Lower lobe of right lung (tissue), 2 donors: ENCODE results near the gene CARD18. TPM values are rescaled to one million over a fixed set of nuclear protein-coding genes. Genes with fewer than 3 reads are reported as not detected.

ENCODE experiments used
- ATAC-seq, 2 donors: fragments of 200-7000 bp; cut with Tn5 transposase; one replicate each; pipeline ENCODE4 v1.9.1; 2020 to 2022; ENCODE audit warnings: mild to moderate bottlenecking in 2 of 2, moderate library complexity in 2 of 2
- DNase-seq: peaks from one replicate; pipeline ENCODE4 v3.0.0-alpha.2; 2020
- H3K27ac ChIP-seq: fragments of 200-600 bp; one replicate; pipeline ENCODE4 v1.8.0; 2022
- H3K27me3 ChIP-seq: fragments of 200-600 bp; one replicate; pipeline ENCODE4 v1.8.0; 2022; ENCODE audit warnings: low read depth
- H3K36me3 ChIP-seq: fragments of 200-600 bp; one replicate; pipeline ENCODE4 v1.8.0; 2022; ENCODE audit warnings: mild to moderate bottlenecking
- H3K4me1 ChIP-seq: fragments of 200-600 bp; one replicate; pipeline ENCODE4 v1.8.0; 2022
- H3K4me3 ChIP-seq: fragments of 200-600 bp; one replicate; pipeline ENCODE4 v1.8.0; 2022; ENCODE audit warnings: mild to moderate bottlenecking
- H3K9me3 ChIP-seq: fragments of 200-600 bp; one replicate; pipeline ENCODE4 v1.8.0; 2022
- intact Hi-C: fragments of 100-400 bp; cut with DNase I; formaldehyde crosslinking; loops from one replicate; pipeline ENCODE4 v1.11.0; 2022
- total RNA-seq: library from RNA; stranded (reverse); fragmentation: NEBNext Ultra II Directional; extraction: Animal tissue kit (Norgen Biotek cat#: 25700); gene quantifications from one replicate; pipeline ENCODE4 v1.2.1, GENCODE V29; 2021
- TF ChIP-seq, protein P1 (sequence below): fragments of 200-600 bp; IDR thresholded peaks from one replicate; pipeline ENCODE4 v1.8.0; 2022; ENCODE audit warnings: antibody characterized with exemption, mild to moderate bottlenecking
- donor health status: DM: no; HTN: yes; CAD: no; lungs with severe emphysema.

Gene CARD18
- total RNA-seq, 1 donor from 2014 or later: not detected

DNA sequence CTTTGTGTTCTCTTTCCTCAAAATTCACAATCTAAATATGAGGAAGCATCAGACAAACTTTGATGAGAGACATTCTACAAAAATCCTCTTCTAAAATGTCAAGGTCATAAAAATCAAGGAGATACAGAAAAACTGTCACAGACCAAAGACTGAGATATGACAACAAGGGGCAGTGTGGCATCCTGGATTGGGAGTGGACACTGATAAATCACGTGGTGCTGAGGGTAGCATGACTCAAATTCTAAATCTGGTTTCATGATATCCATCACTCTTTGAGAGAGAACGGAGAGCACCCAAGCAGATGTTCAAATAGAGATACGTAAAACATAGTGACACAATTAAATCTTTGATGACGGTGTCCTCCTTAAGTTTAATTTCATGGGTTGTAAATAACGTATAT lies 13.0 kb upstream of the CARD18 start:
- H3K9me3 ChIP-seq: no peaks in the 10 kb centered on the region
- H3K4me3 ChIP-seq: no peak overlapping the region
- no peak overlapping the region for H3K27ac ChIP-seq
- no peaks in the 10 kb centered on the region for H3K4me1 ChIP-seq
- no peaks in the 10 kb centered on the region for H3K27me3 ChIP-seq
- no peak for ATAC-seq
- TF ChIP-seq, protein P1, sequence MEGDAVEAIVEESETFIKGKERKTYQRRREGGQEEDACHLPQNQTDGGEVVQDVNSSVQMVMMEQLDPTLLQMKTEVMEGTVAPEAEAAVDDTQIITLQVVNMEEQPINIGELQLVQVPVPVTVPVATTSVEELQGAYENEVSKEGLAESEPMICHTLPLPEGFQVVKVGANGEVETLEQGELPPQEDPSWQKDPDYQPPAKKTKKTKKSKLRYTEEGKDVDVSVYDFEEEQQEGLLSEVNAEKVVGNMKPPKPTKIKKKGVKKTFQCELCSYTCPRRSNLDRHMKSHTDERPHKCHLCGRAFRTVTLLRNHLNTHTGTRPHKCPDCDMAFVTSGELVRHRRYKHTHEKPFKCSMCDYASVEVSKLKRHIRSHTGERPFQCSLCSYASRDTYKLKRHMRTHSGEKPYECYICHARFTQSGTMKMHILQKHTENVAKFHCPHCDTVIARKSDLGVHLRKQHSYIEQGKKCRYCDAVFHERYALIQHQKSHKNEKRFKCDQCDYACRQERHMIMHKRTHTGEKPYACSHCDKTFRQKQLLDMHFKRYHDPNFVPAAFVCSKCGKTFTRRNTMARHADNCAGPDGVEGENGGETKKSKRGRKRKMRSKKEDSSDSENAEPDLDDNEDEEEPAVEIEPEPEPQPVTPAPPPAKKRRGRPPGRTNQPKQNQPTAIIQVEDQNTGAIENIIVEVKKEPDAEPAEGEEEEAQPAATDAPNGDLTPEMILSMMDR: no peak
- intact Hi-C loops: no loop called here
- no peaks in the 10 kb centered on the region for H3K36me3 ChIP-seq
- DNase-seq: no peak

DNA sequence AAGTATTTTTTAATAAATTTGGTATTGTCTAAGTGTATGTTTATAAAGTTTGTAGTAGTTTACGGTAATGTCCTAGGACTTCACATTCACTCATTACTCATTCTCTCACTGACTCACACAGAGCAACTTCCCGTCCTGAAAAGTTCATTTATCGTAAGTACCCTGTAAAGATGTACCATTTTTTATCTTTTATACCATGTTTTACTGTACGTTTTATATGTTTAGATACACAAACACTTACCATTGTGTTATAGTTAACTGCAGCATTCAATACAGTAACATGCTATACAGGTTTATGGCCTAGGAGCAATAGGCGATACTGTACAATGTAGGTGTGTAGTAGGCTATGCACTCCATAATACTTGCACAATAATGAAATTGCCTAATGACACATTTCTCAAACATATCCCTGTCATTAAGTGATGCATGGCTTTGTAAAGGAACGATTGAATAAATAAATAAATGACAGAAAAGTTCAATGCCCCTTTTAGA lies 12.5 kb upstream of the CARD18 start:
- DNase-seq (no peak), ATAC-seq (no peak)
- Histone ChIP-seq H3K4me3 (no peak overlapping the region), H3K27ac (no peak overlapping the region), H3K9me3 (no peaks in the 10 kb centered on the region), H3K36me3 (no peaks in the 10 kb centered on the region), H3K4me1 (no peaks in the 10 kb centered on the region), H3K27me3 (no peaks in the 10 kb centered on the region)
- intact Hi-C loops: no loop called here
- TF ChIP-seq, protein P1: no peak

DNA sequence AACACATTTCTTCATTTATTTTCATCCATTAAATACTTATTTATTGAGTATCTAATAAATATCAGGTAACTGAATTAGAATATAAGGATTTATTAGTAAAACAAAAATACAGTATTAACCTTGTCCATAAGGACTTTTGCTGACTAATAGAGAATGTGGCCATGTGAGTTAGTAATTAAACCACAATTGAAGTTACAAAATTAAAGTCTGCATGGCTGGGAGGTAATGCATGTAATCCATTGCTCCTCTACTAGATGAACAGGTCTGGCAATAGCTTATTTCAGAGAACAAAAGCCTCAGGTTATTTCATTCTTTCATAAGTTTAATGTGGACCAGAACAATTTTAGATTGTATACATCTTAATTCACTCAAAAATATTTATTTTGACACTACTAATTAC lies 9.9 kb upstream of the CARD18 start:
- DNase-seq (no peak), ATAC-seq (no peak)
- Histone ChIP-seq H3K36me3 (no peaks in the 10 kb centered on the region), H3K4me3 (no peak overlapping the region), H3K9me3 (no peaks in the 10 kb centered on the region), H3K4me1 (no peaks in the 10 kb centered on the region), H3K27me3 (no peaks in the 10 kb centered on the region), H3K27ac (no peak overlapping the region)
- intact Hi-C loops: no loop called here
- TF ChIP-seq, protein P1: no peak

DNA sequence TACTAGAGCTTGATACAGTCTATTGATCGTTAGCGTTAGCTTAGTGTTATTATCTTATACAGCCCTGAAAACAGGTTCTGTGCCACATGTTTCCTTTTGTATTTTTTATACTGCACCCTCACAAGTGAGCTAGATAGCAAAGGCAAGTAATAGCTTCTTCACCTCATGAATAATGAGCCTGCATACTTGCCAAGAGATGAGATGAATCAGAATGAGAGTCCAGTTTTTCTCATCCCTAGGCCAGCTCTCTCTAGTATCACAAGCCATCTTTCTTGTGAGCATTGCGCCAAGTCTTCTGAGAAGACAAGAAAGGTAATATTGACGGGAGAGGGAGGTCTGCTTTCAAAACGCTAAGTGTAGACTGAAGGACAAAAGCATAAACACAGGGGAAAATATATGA lies 8.7 kb upstream of the CARD18 start:
- DNase-seq (no peak), ATAC-seq (no peak)
- intact Hi-C loops: no loop called here
- H3K27me3 ChIP-seq: no peaks in the 10 kb centered on the region
- TF ChIP-seq, protein P1: no peak
- H3K36me3 ChIP-seq: no peaks in the 10 kb centered on the region
- peaks cover 5% of the 10 kb centered on the region for H3K4me1 ChIP-seq
- no peaks in the 10 kb centered on the region for H3K9me3 ChIP-seq
- H3K4me3 ChIP-seq: no peak overlapping the region
- no peak overlapping the region for H3K27ac ChIP-seq

DNA sequence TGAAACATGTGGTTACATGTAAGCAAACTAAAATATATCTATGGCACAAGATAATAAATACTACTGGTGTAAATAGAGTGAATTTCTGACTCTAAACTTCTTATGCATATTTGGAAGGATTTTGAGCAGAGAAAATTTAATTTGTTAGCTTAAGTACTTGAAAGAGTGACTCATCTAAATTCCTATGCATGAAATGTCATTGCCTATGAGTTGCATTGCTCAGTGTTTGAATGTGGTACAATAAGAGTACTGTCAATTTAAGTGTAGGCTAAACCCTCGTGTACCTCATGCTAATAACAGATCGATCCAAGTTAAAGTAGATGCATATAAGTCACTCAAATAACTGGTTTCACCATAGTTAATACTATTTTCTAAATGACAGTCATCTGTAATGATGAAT lies 5.3 kb upstream of the CARD18 start:
- DNase-seq: no peak
- ATAC-seq: peak in 1 of 2 donors; percentile 51
- TF ChIP-seq, protein P1: no peak
- Histone ChIP-seq H3K27ac (no peak overlapping the region), H3K27me3 (no peaks in the 10 kb centered on the region), H3K9me3 (no peaks in the 10 kb centered on the region), H3K4me1 (peaks cover 10% of the 10 kb centered on the region), H3K36me3 (no peaks in the 10 kb centered on the region), H3K4me3 (no peak overlapping the region)
- intact Hi-C loops: no loop called here

DNA sequence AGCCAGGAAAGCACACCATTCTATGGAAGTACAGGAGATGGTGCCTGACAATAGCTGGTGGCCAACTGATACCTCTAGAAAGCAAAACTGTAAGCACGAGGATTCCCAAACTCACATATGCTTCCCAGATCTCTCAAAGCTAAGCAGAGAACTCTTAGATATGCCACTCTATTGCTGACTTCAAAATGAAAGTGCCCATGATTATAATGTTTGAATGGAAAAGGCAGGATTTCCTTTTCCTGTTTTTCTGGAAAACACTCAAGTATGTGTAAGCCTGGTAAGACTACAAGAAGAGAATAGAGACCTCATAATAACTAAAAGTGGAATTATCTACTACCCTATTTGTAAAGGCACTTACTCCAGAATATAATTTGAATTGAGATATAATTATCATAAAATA lies 2.6 kb upstream of the CARD18 start:
- Histone ChIP-seq H3K4me1 (peaks cover 10% of the 10 kb centered on the region), H3K36me3 (no peaks in the 10 kb centered on the region), H3K4me3 (no peak overlapping the region), H3K27ac (peak overlapping the region; percentile 31), H3K9me3 (no peaks in the 10 kb centered on the region), H3K27me3 (no peaks in the 10 kb centered on the region)
- intact Hi-C loops: no loop called here
- no peak for DNase-seq
- TF ChIP-seq, protein P1: no peak
- no peak for ATAC-seq
